Measurements from ENCODE around the gene NPC1. TPM values are rescaled to one million over a fixed set of nuclear protein-coding genes. Genes with fewer than 3 reads are reported as not detected.

The NPC1 gene
- total RNA-seq, 1 experiment from 2014 or later = 51.6 TPM

- Histone ChIP-seq H3K27me3 (ENCODE audit: insufficient read depth, low read length) (no peaks in the 10 kb centered on the region), H3K4me1 (ENCODE audit: control insufficient read depth in 1 of 2, insufficient read depth in 2 of 2, low read length in 2 of 2) (peaks cover 0 to 7% of the 10 kb centered on the region in 2 experiments; a peak in 2 of 4 replicates), H4K20me1 (ENCODE audit: insufficient read depth) (no peaks in the 10 kb centered on the region), H3K36me3 (ENCODE audit: control insufficient read depth in 1 of 2, insufficient read depth in 2 of 2, low read length in 2 of 2) (peaks cover 4 to 14% of the 10 kb centered on the region in 2 experiments; a peak in 3 of 4 replicates), H3K4me2 (ENCODE audit: low read length) (no peak overlapping the region), H3K9me2 (ENCODE audit: insufficient read depth) (no peaks in the 10 kb centered on the region), H2AFZ (ENCODE audit: low read depth, low read length, poor library complexity, severe bottlenecking) (no peak overlapping the region), H3K9ac (ENCODE audit: low read length) (no peak overlapping the region), H3K27ac (ENCODE audit: low read depth, low read length) (no peak overlapping the region), H3K4me3 (replicated peaks in 1 of 2; ENCODE audit: low read depth in 1 of 2, low read length in 2 of 2) (no peak overlapping the region), H3K9me3 (ENCODE audit: control insufficient read depth in 1 of 2, insufficient read depth in 1 of 2, low read depth in 1 of 2, low read length in 2 of 2) (no peaks in the 10 kb centered on the region), H3K79me2 (ENCODE audit: insufficient read depth, low read length) (peaks cover 27% of the 10 kb centered on the region)
- TF ChIP-seq SP1 (IDR thresholded peaks at IDR 0.05; ENCODE audit: low read depth) = no peak
- TF ChIP-seq ZNF274 (IDR thresholded peaks at IDR 0.05; ENCODE audit: low read depth, low read length) = no peak
- TF ChIP-seq SRF (IDR thresholded peaks at IDR 0.05; ENCODE audit: low read depth) = no peak
- TF ChIP-seq REST (IDR thresholded peaks at IDR 0.05; ENCODE audit: low read depth) = no peak
- no peak for TF ChIP-seq MAX (IDR thresholded peaks at IDR 0.05)
- TF ChIP-seq JUND (IDR thresholded peaks at IDR 0.05) = no peak
- TF ChIP-seq YY1 (IDR thresholded peaks at IDR 0.05; ENCODE audit: extremely low read depth, insufficient replicate concordance, low read depth, low read length) = no peak
- no peak for TF ChIP-seq EZH2 (IDR thresholded peaks at IDR 0.05)
- TF ChIP-seq CTCF (IDR thresholded peaks at IDR 0.05 in 2 of 3, conservative IDR thresholded peaks at IDR 0.05 in 1 of 3; ENCODE audit: borderline replicate concordance in 1 of 3, insufficient read depth in 1 of 3, low read depth in 2 of 3, low read length in 2 of 3) = no peak
- CTCF ChIA-PET = no interaction called here
- intact Hi-C loops (cut with micrococcal nuclease) = no loop called here
- no TSS peak for BruUV-seq (replicated peaks)
- RAD21 ChIA-PET (ENCODE audit: low non-redundant PET in 1 of 2, low total read pairs in 2 of 2, uncharacterized antibody in 2 of 2, unreplicated experiment in 2 of 2) = no interaction called here
- DNase-seq (ENCODE audit: low read depth, low spot score) (no peak), ATAC-seq (no peak)
- POLR2A ChIA-PET = no interaction called here
These were observed 11.0 kb downstream of the NPC1 start for GRCh38 chr18:23575309-23575651.
